UCSD-AML1 (cell line): ENCODE measurements around the gene P3H1.
A peak's percentile ranks its signal among the peaks of the same experiment; 100 is the strongest.
"Not testable (repeated sequence)": the region's sequence is repeated elsewhere in the genome, so short reads cannot be mapped to it uniquely, and the experiment has no call there.

ENCODE experiments used
- DNase-seq: peaks from one replicate; lab custom pipeline; 2025; ENCODE audit not compliant: unreplicated experiment; lab: John Stamatoyannopoulos, UW

Gene P3H1

DNA sequence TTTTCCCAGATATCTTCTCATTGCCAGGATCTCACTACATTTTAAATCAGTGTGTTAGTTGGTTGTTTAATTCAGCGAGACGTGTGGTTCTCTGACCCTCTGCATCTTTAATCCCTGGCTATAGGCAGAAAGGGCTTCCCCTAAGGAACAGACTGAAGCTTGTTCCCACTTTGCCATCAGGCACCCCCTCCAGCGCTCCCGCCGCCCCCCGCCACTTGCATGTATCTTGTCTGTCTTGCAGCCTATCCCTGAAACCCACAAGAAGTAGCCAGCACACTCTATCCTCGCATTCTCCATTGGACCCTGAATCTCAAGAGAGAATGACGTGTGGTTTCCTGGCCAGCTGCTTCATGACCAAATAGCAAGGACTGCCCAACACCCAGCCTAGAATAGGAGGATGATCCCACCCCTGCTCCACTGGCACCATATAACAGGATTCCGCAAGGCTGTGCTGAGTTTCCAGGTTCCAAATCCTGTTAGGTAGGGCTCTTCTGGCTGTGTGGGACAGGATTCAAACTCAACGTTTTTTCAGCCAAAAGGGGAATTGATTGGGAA lies 34.6 kb downstream of the P3H1 start:
- no peak for DNase-seq

DNA sequence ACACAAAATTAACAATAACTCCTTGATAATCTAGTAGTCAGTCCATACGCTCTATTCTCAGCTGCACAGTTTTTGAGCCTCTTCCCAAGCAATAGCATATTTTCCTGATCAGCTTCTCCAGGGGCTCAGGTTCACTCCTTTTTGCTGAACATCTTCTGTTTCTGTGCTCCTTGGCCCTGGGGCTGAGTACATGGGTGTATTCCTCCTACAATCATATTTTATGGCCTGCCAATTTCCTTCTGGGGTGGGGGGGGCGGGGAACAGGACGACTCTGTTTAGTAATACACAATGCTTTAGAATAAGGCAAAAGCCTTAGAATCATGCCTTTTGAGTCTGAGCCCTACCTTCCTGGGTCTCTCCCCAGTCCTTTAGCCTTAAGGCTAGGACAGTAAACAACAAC lies 35.2 kb downstream of the P3H1 start:
- no peak for DNase-seq

DNA sequence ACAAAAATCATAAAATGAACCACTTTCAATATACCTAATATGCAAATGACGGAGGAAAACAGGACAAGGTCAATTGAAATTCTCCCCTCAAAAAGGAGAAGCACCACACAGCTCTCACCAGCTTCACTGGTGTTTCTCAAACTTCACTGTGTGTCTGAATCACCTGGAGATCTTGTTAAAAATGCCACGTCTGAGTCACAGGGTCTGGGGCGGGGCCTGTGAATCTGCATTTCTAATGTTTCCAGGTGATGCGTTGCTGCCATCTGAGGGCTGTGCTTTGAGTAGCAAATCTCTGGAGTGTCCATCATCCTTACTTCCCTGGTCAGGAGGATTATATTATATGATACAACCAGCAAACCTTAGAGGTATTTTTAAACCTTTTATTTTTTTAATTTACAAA lies 35.8 kb downstream of the P3H1 start:
- peak; percentile 23 for DNase-seq

DNA sequence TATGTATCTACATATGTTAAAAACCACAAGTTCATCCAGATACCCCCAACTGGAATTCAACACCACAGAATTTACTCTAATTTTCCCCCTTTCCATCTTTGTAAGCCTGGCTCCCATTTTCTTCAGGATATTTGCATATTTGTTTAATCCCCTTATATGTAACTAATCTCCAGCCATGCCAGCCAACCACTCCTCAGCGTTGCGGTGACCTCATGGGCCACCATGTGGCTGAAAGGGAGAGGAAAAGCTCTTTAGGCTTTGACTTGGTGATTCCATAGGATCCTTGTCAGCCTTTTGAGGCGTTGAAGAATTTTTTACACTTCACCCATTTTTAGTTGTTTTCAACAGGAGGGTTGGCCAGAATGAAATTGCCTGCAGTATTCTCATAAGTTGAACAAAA lies 36.8 kb downstream of the P3H1 start:
- no peak for DNase-seq

DNA sequence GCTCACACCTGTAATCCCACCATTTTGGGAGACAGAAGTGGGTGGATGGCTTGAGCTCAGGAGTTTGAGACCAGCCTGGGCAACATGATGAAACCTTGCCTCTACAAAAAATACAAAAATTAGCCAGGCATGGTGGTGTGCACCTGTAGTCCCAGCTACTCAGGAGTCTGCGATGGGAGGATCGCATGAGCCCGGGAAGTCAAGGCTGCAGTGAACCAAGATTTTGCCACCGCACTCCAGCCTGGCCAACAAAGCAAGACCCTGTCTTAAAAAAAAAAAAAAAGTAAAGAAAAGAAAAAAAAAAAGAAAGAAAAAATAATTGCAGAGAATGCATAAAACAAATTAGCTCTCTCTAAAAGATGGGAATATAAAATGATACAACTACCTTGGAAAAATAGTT lies 41.0 kb downstream of the P3H1 start:
- not testable (repeated sequence) for DNase-seq

DNA sequence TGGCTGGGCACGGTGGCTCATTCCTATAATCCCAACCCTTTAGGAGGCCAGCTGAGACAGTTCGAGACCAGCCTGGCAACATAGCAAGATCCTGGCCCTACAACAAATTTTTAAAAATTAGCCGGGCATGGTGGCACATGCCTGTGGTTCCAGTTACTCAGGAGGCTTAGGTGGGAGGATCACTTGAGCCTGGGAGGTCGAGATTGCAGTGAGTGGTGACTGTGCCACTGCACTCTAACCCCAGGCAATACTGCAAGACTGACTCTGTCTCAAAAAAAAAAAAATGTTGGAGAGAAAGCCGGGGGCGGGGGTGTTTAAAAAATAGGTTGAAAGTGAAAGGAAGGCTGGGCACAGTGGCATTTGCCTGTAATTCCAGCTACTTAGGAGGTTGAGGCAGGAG lies 43.3 kb downstream of the P3H1 start:
- no peak for DNase-seq

DNA sequence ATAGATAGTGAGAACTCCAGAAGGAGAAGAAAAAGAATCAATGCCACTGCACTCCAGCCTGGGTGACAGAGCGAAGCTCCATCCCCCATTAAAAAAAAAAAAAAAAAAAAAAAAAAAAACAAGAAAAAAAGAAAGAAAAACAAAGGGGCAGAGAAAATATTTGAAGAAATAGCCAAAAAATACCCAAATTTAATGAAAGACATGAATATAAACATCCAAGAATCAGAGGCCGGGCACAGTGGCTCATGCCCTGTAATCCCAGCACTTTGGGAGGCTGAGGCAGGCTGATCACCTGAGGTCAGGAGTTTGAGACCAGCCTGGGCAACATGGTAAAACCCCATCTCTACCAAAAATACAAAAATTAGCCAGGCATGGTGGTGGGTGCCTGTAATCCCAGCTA lies 44.4 kb downstream of the P3H1 start:
- not testable (repeated sequence) for DNase-seq

DNA sequence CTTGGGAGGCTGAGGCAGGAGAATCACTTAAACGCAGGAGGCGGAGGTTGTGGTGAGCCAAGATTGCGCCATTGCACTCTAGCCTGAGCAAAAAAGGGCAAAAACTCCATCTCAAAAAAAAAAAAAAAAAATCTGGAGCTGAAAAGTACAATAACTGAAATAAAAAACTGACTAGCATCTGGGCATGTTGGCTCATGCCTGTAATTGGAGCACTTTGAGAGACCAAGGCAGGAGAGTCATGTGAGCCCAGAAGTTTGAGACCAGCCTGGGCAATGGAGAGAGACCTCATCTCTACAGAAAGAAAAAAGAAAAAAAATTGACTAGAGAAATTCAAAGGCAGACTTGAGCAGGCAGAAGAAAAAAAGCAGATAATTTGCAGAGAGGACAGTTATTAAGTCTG lies 44.9 kb downstream of the P3H1 start:
- DNase-seq, result no peak

DNA sequence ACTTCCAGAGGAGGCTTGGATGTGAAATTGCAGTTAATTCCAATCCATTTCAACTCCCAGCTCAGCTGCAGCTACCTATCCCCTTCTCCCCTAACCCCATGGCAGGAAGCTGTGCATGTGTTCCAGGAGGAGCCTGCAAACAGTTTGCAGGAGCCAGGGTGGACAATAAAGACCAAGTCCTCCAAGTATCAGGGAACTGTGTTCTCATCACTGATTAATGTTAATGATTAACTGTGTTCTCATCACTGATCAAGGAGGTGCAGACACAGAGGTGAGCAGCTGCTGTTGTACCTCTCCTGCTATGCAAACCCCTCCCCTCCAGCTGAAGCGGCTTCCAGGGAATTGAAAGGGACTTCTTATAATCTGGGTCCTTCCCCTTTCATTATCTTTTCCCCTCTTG lies 46.0 kb downstream of the P3H1 start:
- DNase-seq, result no peak

DNA sequence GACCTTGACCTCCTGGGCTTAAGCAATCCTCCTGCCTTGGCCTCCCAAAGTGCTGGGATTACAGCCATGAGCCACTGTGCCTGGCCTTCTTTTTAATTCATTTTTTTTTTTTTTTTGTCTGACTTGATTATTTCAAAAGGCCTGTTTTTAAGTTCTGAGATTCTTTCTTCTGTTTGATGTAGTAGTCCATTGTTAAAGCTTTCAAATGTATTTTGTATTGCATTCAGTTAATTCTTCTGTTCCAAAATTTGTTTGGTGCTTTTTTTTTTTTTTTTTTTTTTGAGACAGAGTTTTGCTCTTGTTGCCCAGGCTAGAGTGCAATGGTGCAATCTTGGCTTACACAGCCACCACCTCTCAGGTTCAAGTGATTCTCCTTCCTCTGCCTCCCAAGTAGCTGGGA lies 52.4 kb downstream of the P3H1 start:
- not testable (repeated sequence) for DNase-seq

DNA sequence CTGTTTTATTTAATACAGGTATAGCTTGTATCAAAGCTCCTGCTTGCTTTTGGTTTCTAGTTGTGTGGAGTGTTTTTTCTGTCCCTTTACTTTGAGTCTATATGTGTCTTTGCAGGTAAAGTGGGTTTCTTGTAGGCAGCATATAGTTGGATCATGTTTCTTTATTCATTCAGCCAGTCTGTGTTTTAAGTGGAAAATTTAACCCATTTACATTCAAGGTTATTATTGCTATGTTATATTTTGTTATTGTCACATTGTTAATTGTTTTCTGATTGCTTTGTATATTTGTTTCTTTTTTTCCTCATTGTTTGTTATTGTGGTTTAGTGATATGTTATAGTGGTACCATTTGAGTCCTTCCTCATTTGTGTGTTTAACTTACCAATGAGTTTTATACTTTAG lies 53.5 kb downstream of the P3H1 start:
- DNase-seq, result no peak

DNA sequence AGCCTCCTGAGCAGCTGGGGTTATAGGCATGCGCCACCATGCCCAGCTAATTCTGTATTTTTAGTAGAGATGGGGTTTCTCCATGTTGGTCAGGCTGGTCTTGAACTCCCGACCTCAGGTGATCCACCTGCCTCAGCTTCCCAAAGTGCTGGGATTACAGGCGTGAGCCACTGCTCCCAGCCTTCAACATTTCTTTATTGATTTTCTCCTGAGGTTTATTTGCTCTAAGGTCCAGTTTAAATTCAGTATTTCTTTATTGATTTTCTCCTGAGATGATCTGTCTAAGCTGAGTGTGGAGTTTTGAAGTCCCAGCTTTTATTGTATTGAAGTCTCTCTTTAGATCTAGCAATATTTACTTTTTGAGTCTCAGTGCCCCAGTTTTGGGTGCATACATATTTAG lies 54.0 kb downstream of the P3H1 start:
- DNase-seq, result not testable (repeated sequence)

DNA sequence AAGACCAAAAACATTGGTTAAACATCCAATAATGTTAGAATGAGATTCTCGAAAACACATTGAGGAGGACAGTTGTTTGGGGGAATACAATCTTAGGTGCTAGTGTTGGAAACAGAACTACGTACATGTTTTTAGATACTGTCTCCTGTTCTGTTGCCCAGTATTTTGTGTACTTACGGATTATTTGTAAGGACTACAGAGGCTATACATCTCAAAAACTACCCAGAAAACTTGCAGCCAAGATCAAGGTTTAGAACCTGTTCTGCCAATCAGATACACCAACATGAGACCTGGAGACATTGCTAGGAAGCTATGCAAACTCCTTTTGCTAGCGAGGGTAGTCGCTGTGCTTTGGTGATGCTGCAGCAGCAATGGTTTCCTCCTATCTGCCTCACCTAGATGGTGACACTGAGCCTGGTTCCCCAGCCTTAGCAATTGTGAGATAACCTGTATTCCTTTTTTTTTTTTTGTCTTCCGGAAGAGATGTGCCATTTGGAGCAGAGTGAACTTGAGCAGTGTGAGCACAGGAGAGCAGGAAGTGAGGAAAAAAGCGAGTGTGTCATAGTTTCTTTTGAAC lies 62.9 kb downstream of the P3H1 start:
- no peak for DNase-seq

DNA sequence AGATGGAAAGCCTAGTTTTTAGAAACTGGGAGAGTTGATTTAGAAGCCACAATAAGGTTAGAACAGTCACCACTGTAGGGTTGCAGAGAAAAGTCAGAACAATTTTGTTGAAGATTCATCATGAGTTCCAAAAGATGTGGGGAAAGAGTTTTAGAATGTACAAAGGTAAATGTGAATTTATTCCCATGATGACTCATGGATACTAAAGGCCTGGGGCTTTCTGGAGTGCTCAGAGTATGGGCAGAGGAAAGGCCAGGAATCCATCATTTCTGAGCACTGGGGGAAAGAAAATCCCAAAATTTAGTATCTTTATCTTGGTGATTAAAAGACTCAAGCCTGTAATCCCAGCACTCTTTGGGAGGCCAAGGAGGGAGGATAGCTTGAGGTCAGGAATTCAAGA lies 66.8 kb downstream of the P3H1 start:
- DNase-seq, result no peak

DNA sequence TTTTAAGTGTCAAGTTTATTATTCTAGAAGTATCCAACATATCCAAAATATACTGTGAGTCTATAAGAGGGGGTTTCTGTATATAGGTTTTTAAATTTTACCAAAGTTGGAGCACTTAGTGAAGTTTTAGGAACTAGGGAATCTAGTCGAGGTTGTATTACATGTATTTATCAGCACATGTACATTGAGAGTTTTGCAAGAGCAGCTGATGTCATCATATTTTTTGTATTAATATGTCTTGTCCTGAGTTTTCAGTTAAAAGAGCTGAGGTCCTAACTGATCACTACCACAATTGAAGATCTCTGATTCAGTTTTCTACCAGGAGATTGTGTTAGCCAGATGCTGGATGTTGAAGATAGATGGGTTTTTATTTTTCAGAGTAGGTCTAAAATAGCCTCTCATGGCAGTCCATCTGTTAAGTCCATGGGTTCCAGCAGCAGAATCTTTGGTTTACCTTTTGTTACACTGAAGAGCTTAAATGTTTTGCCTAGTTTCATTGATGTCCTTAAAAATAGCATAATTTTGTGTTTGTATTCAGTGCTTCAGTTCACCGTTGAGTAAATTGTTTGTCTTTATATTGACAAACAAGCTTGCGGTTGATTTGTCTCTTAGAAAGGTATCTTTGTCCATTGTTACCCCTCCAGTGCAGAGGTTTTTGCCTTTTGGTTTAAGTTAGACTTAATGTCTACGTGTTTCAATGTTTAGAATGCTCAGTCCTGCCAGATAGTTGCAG lies 68.6 kb downstream of the P3H1 start:
- DNase-seq, result no peak
